ENCODE data around the gene MUSTN1.

The MUSTN1 gene

GRCh38 chr3:52852419-52852818 is 17.6 kb upstream of the MUSTN1 start:
- DNase-seq (ENCODE audit: low spot score): no peak

GRCh38 chr3:52851348-52851747 is 16.5 kb upstream of the MUSTN1 start:
- no peak for DNase-seq (ENCODE audit: low spot score)

DNA sequence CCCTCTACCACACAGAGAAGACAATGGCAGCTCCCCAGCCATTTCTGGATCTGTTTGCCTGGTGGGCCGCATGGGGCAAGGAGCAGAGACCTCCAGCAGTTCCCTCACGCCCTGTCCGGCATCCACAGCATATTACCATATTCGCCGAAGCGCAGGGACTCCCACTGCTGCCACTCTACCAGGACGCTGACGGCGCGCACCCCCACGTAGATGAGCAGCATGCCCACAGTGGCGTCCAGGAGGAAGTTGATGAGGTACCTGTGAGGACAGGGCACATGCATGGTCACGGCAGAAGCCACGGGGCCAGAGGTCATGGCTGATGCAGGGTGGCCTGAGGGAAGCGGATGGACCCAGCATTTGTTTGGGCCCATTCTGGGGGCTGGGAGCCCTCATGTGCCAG is 14.8 kb upstream of the MUSTN1 start:
- DNase-seq (ENCODE audit: low spot score): no peak

DNA sequence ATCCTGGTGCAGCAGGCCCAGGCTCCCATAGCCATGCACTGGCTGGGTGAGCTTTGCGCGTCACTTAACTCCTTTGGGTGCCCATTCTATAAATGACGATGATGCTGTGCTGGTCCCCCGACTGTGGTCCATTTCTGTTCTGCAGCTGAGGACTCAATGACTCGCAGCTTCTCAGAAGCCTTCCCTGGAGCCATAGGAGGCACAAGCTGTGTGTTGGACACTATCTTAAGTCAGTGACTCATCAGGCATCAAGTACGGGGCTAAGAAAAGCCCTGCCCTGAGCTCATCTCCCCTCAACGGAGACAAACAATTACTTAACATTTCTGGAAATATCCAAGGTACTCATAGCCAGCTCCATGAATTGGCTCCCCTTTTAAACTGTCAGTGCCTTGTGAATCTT is 13.8 kb upstream of the MUSTN1 start:
- DNase-seq (ENCODE audit: low spot score): no peak

- DNase-seq (ENCODE audit: low spot score): no peak
These were observed 12.9 kb upstream of the MUSTN1 start for GRCh38 chr3:52847726-52848125.

GRCh38 chr3:52847241-52847640 is 12.4 kb upstream of the MUSTN1 start:
- no peak for DNase-seq (ENCODE audit: low spot score)

- DNase-seq (ENCODE audit: low spot score): no peak
These were observed 11.7 kb upstream of the MUSTN1 start for GRCh38 chr3:52846432-52846965.

GRCh38 chr3:52845691-52846431 is 11.0 kb upstream of the MUSTN1 start:
- no peak for DNase-seq (ENCODE audit: low spot score)

- no peak for DNase-seq (ENCODE audit: low spot score)
These were observed 10.3 kb upstream of the MUSTN1 start for GRCh38 chr3:52845157-52845556.

DNA sequence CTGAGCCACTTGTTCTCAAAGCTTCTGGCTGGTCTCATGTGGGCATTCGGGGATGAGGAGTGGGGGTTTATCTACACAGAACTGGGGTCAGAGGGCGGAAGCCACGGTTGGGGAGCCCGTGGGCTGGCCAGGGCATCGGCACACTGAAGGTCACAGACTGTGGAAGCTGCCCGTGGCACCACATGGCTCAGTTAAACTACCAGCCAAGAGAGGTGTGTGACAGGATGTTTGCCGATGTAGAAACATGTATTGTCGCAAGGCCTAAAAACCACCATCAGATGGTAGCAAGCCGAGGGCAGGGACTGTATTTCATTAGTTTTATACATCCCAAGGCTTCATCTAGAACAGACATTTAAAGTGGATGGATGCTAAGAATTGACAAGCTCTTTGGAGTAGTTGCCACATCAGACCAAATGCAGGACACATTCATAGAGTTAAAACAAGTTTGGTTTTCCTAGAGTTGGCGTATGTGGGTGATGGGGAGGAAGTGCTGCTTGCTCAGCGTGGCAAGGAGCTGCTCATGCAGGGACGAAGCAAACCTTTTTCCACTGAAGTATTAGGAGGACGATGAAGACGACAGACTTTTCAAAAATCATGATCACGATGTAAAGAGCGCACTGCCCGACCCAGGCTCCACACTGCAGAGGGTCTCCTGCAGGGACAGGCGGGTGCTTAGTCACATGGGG is 9.6 kb upstream of the MUSTN1 start:
- DNase-seq (ENCODE audit: low spot score): no peak

DNA sequence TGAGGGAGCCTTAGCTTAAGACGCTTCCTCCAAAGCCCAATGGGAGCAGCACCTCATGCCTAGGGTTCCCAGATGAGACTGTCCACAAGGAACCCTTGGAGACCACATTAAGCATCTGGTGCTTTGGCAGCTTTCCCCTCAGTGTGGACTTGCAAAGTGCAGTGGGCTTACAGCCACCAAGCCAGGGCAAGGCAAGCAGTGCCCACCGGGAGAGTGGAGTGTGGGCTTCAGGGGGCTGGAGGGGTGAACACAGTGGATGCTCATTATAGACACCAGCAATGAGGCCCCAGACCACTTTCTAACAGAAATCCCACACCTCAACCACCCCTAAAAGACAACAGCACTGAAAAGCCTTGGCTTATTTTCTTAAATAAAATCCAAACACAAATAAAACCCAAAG is 9.1 kb upstream of the MUSTN1 start:
- no peak for DNase-seq (ENCODE audit: low spot score)

DNA sequence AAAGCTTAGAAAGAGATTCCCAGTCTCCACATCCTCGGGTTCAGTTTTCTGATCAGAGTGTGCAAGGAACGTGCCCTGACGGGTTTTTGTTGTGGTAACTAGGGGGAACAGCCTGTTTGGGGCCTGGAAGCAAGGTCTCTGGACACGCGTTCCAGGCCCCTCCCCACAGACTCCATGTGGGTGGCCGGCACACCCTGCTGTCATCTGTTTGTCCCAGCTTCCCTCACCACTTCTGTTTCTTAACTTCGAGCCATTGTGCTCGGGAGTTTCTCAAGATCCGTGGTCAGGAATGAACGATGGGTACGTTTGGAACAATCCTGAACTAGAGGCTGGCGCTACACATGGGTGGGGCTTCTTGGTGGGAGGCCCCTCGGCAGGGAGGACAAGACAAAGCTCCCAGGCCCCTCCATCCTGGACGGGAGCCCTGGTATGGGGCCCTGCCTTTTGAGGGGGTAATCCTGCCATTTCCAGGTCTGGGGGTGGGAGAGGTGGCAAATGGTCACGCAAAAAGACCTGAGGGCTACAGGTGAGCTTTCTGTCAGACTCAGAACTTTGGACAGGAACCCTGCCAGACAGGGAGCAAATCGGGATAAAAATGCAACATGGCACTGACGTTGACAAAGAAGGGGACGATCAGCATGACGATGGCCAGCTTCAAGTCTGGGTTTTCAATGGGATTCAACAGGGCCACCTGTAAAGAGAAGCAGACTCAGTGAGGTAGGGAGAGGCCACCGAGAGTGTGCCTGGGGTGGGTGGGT is 8.5 kb upstream of the MUSTN1 start:
- no peak for DNase-seq (ENCODE audit: low spot score)

DNA sequence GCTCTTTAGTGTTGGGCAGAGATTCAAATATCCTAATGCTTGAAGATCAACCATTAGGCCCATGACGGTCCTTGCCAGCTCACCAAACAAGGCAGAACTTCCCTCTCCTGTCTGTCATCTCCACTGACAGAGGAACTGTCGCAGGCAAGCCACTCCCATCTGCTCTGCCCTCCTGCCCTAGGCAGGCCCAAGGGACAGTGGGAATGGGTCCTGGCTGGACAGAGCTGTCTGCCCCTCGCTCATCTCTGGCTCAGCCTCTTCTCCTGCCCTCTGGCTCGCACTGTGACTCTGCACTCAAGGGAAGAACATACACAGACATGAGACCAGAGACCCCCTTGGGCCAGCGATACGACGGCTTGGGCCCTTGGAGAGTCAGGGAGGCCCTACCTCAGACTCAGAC is 7.6 kb upstream of the MUSTN1 start:
- no peak for DNase-seq (ENCODE audit: low spot score)

DNA sequence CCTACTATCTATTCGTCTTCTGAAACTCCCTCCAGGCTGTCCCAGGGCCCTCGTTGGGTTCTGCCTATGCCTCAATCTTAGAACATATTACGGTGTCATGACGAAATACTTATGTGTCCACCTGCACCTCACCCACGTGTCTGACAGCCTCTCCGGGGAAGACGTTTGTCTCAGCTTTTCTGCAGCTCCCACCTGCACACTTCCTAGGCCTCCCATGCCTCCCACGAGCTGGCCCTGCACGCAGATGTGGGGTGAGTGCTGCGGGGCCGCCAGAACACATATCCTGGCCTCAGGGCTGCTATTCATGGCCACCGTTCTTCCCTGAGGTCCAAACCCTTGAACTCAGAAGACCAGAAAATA is 7.1 kb upstream of the MUSTN1 start:
- no peak for DNase-seq (ENCODE audit: low spot score)

DNA sequence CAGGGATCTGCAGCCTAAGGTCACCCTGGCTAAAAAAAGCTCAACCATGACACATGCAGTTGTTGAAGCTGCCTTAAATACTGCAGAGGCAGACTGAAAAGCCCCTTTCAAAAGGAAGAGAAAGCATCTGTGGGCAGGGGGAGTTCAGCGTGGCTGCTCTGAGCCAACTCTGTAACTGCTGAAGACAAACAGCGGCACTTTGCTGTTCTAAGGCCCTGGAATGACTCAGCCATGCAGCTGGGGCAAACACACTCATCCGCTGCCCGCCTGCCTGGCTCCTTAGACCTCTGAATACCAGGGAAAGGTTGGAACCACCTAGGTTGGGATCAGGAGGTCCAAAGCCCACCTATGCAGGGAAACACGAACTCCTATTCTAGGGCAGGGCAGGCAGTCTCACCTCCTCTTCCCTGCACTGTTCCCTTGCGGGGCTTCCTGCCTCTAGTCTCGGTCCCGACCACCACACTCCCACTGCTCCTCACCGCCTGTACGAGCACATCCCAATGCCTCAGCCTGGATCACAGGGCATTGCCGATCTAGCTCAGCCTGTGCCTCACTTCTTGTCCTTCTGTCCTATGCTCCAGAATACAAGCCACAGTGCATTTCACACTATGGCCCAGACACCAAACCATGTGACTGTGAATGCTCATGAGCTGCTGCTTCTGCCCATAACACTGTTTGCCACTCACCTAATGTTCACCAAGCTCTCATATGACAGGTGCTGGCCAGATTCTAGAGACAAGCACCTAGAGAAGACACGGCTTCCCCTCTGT is 6.6 kb upstream of the MUSTN1 start:
- no peak for DNase-seq (ENCODE audit: low spot score)

- DNase-seq (ENCODE audit: low spot score): no peak
These were observed 5.2 kb upstream of the MUSTN1 start for GRCh38 chr3:52839892-52840545.

DNA sequence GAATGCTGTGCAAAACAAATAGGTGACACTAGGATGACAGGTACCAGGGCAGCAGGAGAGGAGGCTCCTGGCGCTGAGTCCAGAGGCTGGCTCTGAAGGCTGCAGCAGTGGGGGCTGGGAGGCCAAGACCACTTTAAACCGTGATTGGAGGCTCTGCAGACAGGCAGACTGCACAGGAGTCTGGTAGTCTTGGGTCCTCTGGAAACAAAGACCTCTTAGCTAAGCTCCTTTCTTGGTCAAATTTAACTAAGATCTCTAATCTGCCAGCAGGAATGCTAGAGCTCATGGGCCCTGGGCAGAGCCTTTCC is 4.4 kb upstream of the MUSTN1 start:
- no peak for DNase-seq (ENCODE audit: low spot score)

- peak; percentile 27 for DNase-seq (ENCODE audit: low spot score)
These were observed 3.9 kb upstream of the MUSTN1 start for GRCh38 chr3:52838561-52839267.

- no peak for DNase-seq (ENCODE audit: low spot score)
These were observed 2.2 kb upstream of the MUSTN1 start for GRCh38 chr3:52836986-52837385.

DNA sequence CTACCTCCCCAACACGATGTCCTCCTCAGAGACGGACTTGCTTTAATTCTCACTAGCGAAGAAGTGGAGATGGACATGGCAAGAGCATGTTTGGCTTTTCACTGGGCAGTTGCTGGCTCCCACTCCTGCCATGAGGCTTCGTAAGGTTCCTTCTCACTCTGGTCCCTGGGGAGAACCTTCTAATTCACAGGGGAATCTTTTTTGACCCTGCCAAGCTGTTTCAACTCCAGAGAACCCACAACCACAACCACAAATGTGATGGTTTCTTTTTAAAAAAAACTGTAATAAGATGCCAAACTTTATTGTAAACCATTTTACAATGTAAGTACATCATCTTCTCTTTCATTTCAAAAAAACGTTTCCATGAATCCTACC is 1.6 kb upstream of the MUSTN1 start:
- DNase-seq (ENCODE audit: low spot score): no peak

DNA sequence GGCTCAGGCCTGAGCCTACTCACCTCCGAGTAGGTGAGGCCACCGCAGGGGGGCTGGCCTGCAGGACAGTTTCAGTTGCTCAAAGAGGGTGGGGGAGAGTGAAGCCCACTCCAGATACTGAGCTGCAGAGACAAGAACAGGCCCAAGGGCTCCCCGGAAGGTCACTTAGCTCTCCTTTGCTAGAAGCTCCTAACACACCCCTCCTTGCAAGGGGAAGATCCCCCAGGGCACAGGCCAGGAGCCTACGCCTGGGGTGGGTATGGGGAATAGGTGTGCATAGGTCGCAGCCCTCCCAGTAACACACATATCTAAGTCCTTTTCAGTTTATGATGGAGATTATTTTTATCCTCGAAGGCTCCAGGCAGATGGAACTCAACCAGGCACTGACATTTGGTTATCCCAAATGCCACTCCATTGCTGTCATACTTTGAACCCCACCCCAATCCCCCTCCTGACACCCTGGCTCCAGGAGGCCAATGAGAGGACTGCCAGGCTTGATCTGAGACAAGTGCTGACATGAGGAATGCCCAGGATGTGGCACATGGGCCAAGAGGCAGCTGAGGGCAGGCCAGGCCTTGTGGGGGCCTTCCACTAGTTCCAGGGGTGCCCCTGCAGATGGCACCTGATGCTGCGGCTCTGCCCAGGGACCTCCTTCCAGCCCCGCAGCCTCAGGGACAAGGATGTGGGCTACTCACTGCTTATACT is 1.1 kb upstream of the MUSTN1 start:
- DNase-seq (ENCODE audit: low spot score): no peak

Measured in CD4-positive, alpha-beta T cell treated with Interleukin-6 at 100 ng/mL for 8 hours (primary cell).